HG03097 (cell line): ENCODE results near the gene DNAJC5.

ENCODE experiments used
- ATAC-seq: cut with Tn5 transposase; IDR thresholded peaks from one replicate; pipeline ENCODE4 v1.9.1; 2021; ENCODE audit not compliant: unreplicated experiment, low FRiP score

DNAJC5 gene

DNA sequence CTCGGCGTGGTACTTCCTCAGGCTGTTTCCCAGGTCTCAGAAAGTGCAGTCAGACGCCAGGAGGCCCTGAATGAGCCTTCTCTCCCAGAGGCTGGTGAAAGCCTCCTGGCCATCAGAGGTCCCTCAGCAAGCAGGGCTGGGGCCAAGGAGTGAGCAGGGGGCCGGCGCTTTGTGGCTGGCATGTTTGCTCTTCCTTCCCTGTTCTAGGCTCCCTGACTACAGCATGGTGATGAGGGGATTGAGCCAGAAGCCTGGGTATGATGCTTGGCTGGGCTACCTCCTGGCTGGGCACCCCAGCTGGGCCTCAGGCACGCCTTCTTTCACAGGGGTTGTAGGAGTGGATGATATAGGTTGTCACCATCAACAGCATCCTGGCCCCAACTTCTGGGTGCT is 11.7 kb upstream of the DNAJC5 start:
- ATAC-seq, result no peak

DNA sequence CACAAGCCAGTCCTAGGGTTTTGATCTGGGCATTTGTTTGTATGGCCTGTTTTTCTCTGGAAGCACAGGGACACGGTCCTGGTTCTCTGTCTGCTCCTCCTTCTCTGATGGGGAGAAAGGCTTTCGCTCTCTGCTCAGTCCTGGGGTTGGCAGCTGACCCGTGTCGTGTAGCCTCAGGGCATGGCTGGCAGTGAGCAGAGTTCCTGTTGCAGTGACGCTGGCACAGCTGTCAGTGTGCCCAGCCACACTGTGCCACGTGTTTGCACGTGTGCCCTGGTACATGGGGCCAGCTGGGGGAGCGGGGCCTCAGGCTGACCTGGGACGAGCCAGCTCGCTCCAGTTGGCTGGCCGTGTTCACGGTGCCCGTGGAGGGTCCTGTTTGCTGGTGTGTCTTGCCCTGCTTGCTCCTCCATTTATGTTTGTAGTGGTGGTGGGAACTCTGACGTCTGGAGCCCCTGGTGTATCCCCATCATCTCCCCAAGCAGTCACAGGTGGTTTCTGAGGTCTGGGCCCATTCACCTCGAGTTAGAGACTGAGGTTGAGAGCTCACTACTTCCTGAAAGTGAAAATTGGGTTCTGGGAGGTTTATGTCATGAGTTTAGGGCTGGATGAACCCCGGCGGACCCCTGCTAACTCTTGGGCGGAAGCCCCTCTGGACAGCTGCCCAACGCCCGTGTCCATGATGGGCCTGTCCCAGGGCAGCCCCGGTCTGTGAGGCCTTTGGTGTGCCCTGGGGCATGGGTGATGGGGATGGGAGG is 10.2 kb upstream of the DNAJC5 start:
- no peak for ATAC-seq

DNA sequence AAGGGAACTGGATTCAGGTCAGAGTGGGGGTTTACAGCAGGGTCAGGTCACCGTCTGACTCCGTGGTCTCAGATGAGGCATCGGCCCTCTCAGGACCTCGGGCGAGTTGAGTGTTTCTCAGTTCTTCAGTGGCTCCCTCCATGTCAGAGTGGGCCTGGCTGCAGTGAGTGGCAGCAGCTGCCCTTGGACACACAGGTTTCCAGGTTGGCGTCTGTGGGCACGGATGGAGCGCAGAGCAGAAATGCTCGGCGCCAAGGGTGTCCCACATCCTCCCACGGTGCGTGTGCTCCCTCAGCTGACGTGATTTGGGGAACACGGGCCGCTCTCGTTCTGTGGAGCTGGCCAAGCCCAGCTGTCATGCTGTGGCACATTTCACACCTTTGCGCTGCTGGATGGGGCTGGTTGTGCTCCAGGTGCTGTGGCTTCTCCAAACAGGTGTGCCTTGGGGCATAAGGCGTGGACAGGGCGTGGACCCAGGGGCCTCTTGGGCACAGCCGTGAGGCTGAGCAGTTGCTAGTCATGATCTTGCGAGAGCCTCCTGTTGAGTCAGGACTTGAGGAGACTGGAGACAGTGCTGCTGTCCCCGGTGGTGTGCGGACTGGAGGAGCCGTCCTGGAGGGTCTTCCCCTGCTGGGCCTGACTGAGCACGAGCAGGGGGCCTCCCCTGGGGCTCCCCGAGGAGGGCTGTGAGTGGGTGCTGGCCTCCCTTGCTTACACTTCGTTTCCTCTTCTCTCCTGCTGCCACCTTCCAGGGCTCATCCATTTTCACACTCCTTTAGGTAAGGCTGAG is 9.5 kb upstream of the DNAJC5 start:
- ATAC-seq, result no peak

DNA sequence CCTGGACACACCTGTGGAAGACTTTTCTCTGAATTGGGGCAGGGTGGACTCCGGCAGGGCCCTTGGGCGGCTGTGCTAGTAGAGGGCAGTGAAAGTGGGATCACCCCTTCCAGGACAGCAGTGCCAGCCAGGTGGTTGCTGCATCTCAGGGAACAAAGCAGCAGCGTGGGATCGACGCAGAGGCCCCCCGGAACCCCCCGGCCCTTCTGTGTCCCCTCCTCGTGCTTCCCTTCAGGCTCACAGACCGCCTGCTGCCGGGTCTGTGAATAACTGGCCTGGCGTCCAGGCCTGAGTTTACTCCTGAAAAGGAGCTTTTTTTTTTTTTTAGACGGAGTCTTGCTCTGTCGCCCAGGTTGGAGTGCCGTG is 8.9 kb upstream of the DNAJC5 start:
- no peak for ATAC-seq

DNA sequence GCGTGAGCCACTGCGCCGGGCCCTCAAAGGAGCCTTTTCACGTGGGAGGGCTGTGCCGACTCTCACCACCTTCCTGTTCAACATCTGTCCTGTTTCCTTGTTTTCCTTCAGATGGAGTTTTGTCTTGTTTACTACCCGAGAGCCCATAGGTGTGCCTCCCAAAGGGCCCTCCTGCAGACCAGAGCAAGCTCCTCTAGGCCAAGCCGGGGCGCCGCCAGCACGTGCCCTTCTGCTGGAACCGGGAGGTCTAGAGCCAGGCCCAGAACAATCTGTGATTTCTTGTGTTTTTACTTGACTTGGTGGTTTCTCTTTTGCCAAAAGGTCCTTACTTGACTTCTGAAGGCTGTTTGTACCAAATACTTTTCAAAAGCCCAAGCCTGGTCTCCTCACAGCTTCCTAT is 8.0 kb upstream of the DNAJC5 start:
- ATAC-seq, result no peak

DNA sequence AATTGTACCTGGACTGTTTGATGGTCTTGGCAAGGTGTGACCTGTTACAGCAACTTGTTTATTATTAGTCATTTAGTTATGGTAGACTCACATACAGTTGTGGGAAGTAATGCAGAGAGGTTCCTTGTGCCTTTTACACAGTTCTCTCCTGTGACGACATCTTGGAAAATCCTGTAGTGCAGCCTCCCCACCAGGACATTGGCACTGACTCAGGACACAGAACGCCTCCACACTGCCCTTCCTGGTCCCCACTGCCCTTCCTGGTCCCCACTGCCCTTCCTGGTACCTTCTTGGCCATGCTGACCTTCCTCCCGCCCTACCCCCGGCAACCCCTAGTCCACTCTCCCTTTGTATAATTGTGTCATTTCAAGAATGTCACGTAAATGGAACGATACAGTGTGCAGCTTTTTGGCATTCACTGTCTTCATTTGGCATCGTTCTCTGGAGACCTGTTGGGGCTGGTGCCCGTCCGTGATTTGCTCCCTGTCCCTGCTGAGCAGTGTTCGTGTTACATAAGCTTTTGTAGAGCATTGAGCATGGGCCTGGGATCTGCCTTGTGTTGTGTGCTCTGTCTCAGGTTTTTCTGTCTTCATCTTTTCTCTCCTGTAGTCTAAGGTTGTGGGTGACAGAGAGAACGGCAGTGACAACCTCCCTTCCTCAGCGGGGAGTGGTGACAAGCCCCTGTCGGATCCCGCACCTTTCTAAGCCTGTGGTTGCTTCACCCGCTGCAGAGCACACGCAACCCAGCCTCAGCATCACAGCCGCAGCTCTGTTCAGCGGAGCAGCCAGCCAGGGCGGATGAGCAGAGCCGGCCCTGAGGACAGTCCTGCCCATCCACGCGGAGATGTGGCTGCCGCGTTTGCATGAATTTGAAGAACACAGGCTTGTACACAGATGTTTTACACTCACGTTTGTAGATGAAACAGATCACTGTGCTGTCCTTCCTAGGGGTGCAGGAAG is 5.4 kb upstream of the DNAJC5 start:
- no peak for ATAC-seq

DNA sequence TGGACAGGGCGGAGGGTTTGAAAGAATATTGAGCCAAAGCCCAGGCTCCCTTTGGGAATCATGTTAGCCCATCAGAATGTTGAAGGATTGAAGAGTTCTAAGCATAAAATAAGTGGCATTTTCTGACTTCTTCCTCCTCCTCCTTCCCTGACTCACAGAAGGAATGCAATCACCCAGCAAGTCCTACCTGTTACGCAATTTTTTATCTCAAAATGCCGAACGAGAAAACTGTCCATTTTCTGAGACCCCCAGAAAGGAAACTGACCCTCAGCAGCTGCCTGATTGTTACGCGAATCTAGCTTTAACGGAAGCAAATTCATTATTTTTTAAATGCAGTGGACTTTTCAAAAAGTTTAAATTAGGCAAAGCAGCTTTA is 4.7 kb upstream of the DNAJC5 start:
- no peak for ATAC-seq

DNA sequence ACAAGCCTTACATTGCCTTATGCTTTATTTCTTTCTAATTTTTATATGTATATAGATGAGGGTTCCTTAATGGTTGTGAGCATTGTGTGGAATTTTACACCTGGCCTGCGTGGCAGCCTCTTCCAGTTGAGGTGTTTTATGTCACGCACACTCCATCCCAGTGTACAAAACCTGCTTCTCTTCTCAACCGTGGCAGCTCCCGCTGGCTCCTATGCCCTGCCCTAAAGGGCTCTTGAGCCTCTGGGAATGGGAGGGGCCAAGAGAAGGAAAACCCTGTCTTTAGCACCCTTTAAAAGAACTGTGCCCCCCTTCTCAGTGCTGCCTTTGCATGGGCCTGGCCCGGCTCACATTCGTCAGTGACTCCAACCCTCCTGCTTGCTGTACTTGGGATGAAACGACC is 4.3 kb upstream of the DNAJC5 start:
- no peak for ATAC-seq

DNA sequence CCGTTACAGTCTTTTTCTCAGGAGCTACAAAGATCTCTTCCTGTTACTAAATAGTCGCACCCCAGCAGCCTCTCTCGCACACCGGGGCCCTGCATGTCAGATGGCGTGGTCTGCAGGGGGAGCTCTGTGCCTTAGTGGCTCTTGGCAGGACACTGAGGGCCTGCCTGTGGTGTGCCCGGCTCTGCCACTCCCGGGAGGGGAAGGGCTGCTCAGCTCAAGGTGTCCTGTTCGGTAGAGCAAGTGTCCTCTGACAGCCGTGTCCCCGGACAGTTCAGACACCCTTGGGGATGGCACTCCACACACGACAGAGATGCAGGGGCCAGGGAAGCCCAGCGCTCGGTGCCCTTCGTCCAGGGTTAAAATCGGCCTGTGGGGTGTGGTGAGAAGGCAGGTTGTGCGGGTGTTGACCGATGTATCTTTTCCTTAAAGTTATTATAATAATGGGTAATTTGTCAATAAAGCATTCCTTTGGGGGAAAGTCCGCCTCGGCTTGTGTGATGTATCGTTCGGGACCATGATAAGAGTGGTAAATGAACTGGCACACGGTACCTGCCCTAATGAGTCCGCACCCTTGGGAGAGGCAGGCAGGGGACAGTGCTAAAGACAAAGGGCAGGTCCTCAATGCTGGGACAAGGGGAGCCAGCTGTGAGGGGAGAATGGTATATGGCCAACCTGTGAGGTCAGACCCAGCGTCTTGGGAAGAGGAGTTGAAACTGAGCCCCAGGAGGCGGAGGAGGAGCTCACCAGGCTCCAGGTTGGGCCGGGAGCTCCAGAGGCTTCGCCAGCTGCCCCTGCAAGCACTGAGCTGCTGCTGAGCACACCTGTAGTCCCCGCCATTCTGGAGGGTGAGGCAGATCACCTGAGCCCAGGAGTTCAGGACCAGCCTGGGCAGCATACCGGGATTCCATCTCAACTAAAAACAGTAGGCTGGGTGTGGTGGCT is 3.6 kb upstream of the DNAJC5 start:
- no peak for ATAC-seq

DNA sequence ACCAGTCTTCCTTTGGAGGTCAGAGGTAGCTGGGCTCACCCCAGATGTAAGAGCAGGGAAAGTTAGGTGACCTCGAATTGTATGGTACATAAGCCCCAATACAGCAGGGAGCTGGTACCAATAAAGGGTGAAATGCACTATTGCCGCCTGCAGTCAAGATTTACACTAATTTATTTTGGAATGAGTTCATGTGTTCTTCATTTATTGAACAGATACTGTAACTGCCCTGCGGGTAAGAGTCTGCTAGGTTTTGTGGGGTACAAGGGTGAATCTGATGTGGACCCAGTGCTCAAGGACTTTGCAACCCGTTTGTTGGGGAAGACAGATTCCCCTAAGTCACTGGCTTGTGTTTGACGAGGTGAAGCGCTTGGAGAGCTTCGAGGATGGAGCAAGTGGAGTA is 2.5 kb upstream of the DNAJC5 start:
- ATAC-seq, result no peak

DNA sequence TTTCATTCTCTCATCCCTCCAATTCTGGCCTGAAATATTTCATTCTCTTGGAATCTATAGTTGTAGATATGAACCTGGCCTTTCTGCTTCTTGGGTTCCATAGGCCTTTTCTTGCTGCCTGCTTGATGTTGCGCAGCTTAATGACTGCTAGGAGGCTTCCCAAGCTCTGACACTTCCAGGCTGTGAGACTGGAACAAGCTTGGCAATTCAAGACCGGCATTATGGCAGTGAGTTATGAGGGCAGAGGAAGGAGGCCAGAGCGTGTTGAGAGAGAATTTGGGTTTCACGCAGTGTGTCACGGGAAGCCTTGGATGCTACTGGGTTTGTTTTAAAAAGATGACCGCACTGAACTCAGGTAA is 948 bp upstream of the DNAJC5 start:
- ATAC-seq, result no peak

DNA sequence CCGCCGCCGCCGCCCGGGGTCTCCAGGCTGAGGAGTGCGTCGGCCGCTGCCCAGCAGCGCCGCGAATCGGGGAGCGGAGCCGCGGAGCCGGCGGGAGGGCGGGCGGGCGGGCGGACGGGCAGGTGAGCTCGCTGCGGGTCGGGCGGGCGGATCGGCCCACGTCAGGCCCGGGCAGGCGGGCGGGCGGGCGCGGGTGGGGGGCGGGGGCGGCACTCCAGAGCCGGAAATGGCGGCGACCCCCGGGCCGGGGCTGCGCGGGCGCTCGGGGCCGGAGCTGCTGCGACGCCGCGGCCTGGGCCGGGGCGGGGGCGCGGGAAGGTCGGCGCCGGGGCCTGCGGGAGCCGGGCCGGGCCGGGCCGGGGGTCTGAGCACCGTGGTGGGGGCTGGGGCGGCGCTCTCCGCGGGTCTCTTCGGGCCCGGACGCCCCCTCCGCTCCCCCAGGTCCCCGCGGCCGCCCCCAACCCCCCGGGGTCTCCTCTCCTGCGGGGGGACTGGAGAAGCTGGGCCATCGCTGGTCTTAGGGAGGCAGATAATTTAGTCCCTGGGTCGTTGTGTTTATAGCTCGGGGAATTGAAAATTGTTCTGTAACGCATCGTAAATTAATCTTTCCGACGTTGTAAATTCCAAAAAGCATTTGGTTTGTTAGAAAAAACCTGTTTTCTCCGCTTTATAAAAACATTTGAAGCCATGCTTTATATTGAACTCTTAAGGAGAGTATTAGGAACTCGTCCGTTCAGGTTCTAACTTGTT is 451 bp downstream of the DNAJC5 start:
- ATAC-seq, result peak; percentile 10

DNA sequence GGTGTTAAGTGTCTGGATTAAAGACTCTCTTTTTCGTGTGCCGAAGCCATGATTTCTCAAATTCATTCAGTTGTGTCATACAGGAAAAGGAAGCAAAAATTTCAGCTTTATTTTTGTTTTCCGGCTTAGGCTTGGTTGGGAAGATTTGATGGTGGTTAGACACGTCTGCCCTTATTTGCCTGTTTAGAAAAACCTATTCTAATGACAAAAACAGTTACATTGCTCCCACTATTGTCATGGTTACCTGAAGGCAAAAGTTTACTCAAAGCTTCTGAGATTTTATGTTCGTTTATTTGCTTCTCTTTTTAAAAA is 982 bp downstream of the DNAJC5 start:
- ATAC-seq, result no peak

DNA sequence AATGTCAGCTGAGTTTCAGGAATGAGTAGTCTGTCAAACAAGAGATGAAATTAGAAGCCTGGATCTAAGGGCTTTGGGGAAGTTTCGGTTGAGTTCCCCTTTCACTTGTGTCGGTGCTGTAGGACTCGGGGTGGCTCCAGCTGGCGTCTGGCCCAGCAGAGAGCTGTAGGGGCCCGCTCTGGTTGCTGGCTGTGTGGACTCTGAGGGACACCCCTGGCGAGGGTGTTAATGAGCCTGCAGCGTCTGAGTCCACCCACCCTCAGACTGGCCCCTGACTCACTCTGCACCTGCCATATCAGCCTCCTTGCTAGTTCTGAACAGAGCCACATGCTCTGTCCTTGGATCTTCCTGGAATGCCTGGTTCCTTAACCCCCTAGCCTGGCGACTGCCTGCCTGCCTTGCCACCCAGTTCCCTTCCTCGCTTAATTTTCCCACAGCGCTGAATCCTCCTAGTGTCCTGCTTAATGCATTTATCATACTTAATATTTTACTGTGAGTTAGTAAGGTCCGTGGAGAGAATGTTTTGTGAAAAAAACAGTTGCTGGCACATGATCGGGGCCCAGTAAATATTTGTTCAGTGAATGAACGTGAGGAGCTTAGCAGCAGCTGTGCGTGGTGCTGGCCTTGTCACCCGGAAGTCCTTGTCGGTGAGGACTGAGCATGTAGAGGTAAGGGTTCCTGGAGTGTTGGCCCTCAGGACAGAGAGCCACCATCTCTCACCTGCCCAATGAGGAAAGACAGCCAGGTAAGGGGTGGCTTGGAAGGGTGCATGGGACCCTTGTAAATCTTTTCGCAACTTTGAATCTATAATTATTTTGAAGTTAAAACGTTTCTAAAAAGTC is 1.6 kb downstream of the DNAJC5 start:
- ATAC-seq, result no peak

DNA sequence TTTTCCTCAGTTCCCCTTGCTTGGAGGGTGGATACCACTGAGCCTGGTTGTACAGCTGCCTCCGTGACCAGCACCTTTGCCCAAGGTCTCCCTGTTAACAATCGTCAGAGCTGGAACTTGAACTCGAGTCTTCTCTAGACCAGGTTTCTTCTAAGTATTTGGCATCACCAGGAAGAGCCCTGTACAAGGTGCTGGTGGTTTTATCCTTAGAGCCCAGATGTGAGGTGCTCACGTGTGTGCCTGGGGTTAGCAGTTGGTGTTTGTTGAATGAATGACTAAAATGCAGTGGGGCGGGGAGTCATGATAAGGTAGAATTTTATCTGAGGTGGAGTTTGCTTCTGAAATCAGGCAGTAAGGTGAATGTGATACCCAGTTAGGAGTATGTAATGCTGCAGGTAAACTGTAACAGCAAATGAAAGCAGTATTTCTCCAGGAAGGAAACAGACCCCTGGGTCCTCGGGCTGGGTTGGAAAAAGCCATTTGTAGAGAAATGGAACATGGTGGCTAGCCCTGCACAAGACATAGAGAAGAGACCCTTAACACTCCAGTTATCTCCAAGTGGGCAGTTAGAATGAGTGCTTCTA is 3.1 kb downstream of the DNAJC5 start:
- no peak for ATAC-seq

DNA sequence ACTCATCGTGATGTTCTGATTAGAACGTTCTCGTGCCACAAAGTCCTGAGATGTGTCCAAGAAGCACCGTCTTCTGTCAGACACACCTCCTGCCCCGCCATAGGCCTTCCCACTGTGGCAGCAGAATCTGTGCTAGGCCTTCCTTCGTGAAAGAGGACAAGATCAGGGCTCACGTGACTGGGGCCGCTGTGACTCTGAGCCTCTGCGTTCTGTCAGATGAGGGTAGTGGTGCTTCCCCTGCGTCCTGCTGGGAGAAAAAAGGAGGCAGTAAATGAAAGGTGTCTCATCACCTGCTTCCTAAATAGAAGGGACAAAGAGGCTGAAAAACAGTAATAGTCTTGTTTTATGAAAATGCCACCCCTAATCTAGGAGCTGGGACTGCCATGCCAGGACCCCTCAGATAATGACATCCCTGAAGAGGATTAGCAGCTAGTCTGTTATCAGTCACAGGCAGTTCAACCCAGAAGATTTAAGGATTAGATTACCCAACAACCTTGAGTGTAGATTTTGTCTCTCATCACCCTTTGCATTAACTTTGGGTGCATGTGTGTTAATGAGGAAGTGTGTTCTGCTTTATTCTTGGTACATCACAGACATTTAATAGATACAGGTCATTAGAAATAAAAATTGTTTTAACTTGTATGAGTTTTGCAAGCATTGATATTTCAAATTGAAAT is 4.1 kb downstream of the DNAJC5 start:
- ATAC-seq, result no peak

DNA sequence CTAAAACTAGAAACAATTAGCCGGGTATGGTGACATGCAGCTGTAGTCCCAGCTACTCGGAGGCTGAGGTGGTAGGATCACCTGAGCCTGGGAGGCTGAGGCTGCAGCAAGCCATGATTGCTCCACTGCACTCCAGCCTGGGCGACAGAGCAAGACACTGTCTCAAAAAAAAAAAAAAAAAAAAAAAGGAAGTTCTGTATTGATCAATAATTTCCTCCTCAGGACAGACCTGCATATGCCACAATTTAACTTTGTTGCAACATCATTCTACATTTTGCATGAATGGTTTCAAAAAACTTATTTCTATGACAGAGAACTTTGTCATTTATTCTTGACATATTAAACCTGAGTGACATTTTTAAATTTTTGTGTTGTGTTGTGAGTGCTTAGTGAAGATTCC is 5.5 kb downstream of the DNAJC5 start:
- ATAC-seq, result no peak
